Measurements from ENCODE around the gene ZNRF3.

DNA sequence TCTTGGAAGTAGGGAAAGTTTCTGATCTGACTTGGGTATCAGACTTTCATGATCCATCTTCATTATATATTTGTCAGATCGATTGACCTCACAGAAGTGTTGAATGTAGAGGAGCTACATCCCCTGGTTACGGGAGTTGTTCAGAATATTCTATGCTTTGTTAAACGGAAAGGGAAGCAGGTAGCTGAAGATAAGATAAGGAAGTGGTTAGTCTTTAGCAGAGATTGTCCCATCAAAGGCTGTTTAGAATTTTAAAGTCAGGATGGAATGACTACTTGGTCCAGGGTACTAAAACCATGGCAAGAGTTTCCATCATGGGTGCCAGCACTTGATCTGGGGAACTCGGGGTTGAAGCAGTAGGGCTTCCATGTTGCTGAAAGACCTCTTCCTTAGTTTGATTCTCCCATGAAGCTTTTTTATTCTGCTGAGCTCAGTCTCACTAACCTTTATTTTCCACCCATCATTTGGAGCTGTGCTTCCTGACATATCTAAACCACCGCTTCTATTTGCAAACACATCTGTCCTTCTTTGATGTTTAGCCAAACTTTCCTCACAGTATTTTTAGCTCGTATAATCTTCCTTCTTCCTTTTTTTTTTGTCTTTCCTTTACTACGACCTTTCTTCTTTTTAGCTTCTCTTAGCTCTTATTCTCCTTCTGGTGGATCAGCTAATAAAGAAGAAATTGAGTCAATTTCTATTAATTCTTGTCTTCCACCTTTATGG lies 182.3 kb downstream of the ZNRF3 start:
- TF ChIP-seq, protein P1, sequence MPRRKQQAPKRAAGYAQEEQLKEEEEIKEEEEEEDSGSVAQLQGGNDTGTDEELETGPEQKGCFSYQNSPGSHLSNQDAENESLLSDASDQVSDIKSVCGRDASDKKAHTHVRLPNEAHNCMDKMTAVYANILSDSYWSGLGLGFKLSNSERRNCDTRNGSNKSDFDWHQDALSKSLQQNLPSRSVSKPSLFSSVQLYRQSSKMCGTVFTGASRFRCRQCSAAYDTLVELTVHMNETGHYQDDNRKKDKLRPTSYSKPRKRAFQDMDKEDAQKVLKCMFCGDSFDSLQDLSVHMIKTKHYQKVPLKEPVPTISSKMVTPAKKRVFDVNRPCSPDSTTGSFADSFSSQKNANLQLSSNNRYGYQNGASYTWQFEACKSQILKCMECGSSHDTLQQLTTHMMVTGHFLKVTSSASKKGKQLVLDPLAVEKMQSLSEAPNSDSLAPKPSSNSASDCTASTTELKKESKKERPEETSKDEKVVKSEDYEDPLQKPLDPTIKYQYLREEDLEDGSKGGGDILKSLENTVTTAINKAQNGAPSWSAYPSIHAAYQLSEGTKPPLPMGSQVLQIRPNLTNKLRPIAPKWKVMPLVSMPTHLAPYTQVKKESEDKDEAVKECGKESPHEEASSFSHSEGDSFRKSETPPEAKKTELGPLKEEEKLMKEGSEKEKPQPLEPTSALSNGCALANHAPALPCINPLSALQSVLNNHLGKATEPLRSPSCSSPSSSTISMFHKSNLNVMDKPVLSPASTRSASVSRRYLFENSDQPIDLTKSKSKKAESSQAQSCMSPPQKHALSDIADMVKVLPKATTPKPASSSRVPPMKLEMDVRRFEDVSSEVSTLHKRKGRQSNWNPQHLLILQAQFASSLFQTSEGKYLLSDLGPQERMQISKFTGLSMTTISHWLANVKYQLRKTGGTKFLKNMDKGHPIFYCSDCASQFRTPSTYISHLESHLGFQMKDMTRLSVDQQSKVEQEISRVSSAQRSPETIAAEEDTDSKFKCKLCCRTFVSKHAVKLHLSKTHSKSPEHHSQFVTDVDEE (CRISPR knock-in tag; IDR thresholded peaks at IDR 0.05): no peak
- TF ChIP-seq PATZ1 (CRISPR knock-in tag; IDR thresholded peaks at IDR 0.05; ENCODE audit: borderline replicate concordance) (no peak), CSDC2 (CRISPR knock-in tag; IDR thresholded peaks at IDR 0.05) (no peak), ZFP3 (CRISPR knock-in tag; IDR thresholded peaks at IDR 0.05) (no peak)

Measured in SK-N-SH treated with all-trans-retinoic acid at 6 μM for 48 hours (cell line).